ENCODE results near the gene PTPN20.

The PTPN20 gene

GRCh38 chr10:47040681-47041080, 129.5 kb downstream of the PTPN20 start:
- no peak overlapping the region for H3K27ac ChIP-seq
- TF ChIP-seq CTCF (IDR thresholded peaks at IDR 0.05), result no peak
- H3K4me3 ChIP-seq (ENCODE audit: low read depth in 1 of 2, low read length in 1 of 2), result no peak overlapping the region
- no peaks in the 10 kb centered on the region for H3K4me1 ChIP-seq (ENCODE audit: control insufficient read depth in 1 of 2, insufficient read depth in 1 of 2, low read depth in 1 of 2, low read length in 1 of 2)
- H3K9me3 ChIP-seq, result no peaks in the 10 kb centered on the region
- H3K36me3 ChIP-seq, result no peaks in the 10 kb centered on the region
- H3K27me3 ChIP-seq, result no peaks in the 10 kb centered on the region

DNA sequence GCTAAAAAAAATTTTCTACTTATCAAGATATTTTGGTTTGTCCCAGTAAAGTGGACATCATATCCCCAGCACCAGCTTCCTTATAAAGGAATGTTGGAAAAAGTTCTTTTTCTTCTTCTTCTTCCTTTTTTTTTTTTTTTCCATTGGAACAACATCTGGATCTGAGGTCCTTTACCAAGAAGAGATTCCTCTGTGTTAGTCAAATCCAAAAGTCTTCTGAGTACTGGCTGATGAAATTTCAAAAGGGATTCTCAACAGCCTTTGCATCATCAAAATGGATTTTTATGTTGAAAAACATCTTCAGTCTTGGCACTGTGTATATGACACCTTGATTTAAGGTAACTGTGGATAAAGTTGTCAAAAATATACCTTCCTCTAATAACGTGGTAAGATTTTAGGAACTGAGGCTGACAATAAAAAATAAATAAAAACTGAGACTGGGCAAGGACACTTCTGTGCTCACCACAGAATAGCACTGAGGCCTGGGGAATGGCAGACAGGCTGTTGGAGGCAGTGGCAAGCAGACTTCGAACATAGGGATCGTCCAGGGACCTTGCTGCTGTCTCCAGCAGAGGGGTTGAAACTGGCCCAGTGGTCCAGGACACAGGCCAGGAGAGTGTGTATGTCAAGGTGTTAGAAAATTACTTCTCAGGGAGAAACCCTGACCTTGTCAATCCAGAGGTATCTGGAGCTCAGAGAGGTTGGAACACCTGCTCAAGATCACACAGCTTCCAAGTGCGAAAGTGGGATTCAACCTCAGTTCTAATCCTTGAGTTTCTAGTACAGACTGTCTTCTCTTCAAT, 130.4 kb downstream of the PTPN20 start:
- no peak overlapping the region for H3K27ac ChIP-seq
- no peak overlapping the region for H3K4me3 ChIP-seq (ENCODE audit: low read depth in 1 of 2, low read length in 1 of 2)
- H3K4me1 ChIP-seq (ENCODE audit: control insufficient read depth in 1 of 2, insufficient read depth in 1 of 2, low read depth in 1 of 2, low read length in 1 of 2), result no peaks in the 10 kb centered on the region
- TF ChIP-seq CTCF (IDR thresholded peaks at IDR 0.05), result no peak
- H3K9me3 ChIP-seq, result no peaks in the 10 kb centered on the region
- no peaks in the 10 kb centered on the region for H3K36me3 ChIP-seq
- no peaks in the 10 kb centered on the region for H3K27me3 ChIP-seq

DNA sequence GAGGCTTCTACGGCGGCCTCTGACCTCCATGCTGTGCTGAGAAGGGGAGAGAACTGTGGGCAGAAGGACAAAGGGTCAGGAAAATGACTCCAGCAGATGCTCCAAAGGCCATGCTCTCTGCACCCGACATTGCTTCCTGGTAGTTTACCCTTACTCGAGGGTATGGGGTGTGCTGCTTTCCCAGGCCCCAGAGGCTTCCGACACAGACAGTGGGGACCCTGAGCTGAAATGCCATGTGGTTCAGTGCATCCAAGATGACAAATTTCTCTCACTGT, 130.9 kb downstream of the PTPN20 start:
- Histone ChIP-seq H3K4me3 (ENCODE audit: low read depth in 1 of 2, low read length in 1 of 2) (no peak overlapping the region), H3K27me3 (no peaks in the 10 kb centered on the region), H3K4me1 (ENCODE audit: control insufficient read depth in 1 of 2, insufficient read depth in 1 of 2, low read depth in 1 of 2, low read length in 1 of 2) (no peaks in the 10 kb centered on the region), H3K9me3 (no peaks in the 10 kb centered on the region), H3K27ac (no peak overlapping the region), H3K36me3 (no peaks in the 10 kb centered on the region)
- TF ChIP-seq CTCF (IDR thresholded peaks at IDR 0.05), result no peak

- Histone ChIP-seq H3K36me3 (no peaks in the 10 kb centered on the region), H3K9me3 (no peaks in the 10 kb centered on the region), H3K27ac (no peak overlapping the region), H3K27me3 (no peaks in the 10 kb centered on the region), H3K4me1 (ENCODE audit: control insufficient read depth in 1 of 2, insufficient read depth in 1 of 2, low read depth in 1 of 2, low read length in 1 of 2) (peaks cover 4 to 5% of the 10 kb centered on the region in 2 experiments), H3K4me3 (ENCODE audit: low read depth in 1 of 2, low read length in 1 of 2) (no peak overlapping the region)
- TF ChIP-seq CTCF (IDR thresholded peaks at IDR 0.05), result no peak
These were observed 131.8 kb downstream of the PTPN20 start for GRCh38 chr10:47042780-47043750.

- Histone ChIP-seq H3K4me3 (ENCODE audit: low read depth in 1 of 2, low read length in 1 of 2) (no peak overlapping the region), H3K4me1 (ENCODE audit: control insufficient read depth in 1 of 2, insufficient read depth in 1 of 2, low read depth in 1 of 2, low read length in 1 of 2) (peaks cover 8 to 10% of the 10 kb centered on the region in 2 experiments), H3K9me3 (no peaks in the 10 kb centered on the region), H3K36me3 (no peaks in the 10 kb centered on the region), H3K27me3 (no peaks in the 10 kb centered on the region), H3K27ac (no peak overlapping the region)
- TF ChIP-seq CTCF (IDR thresholded peaks at IDR 0.05), result no peak
These were observed 132.8 kb downstream of the PTPN20 start for GRCh38 chr10:47043928-47044538.
